OCI-LY3 (cell line): Measurements from ENCODE around the gene LRRC41.

Experiments
- H2AFZ ChIP-seq: fragments of 200-600, 300-600 bp; shearing (Covaris generic); 2 replicates; pipeline ENCODE4 v1.6.0; 2014; ENCODE audit warnings: antibody characterized with exemption, low read depth, low read length
- H3K27ac ChIP-seq: fragments of 200-600, 300-600 bp; sonication (generic); 2 replicates; pipeline ENCODE4 v1.5.1; 2014; ENCODE audit warnings: mild to moderate bottlenecking, low read length, moderate library complexity, mixed read lengths
- H3K27me3 ChIP-seq: fragments of 200-600, 300-600 bp; sonication (generic); 2 replicates; pipeline ENCODE4 v1.6.1; 2014; ENCODE audit warnings: low read depth, low read length, mixed read lengths
- H3K36me3 ChIP-seq: fragments of 200-600, 300-600 bp; sonication (generic); replicated peaks from 2 replicates; pipeline ENCODE3; 2014; ENCODE audit warnings: low read depth, low read length, mixed read lengths
- H3K4me1 ChIP-seq: fragments of 300-600, 200-600 bp; sonication (generic); 2 replicates; pipeline ENCODE4 v1.6.1; 2014; ENCODE audit warnings: low read length, mixed read lengths
- H3K4me2 ChIP-seq: fragments of 200-600, 300-600 bp; sonication (generic); 2 replicates; pipeline ENCODE4 v1.6.1; 2014; ENCODE audit warnings: low read length, mixed read lengths
- H3K4me3 ChIP-seq: fragments of 300-600, 200-600 bp; sonication (generic); 2 replicates; pipeline ENCODE4 v1.5.1; 2014; ENCODE audit warnings: antibody characterized with exemption, mild to moderate bottlenecking, low read length, moderate library complexity
- H3K79me2 ChIP-seq: fragments of 300-600, 200-600 bp; shearing (Covaris generic); 2 replicates; pipeline ENCODE4 v1.6.1; 2014; ENCODE audit warnings: mild to moderate bottlenecking, low read length, mixed read lengths
- H3K9ac ChIP-seq: fragments of 300-600, 200-600 bp; shearing (Covaris generic); 2 replicates; pipeline ENCODE4 v1.6.0; 2014; ENCODE audit warnings: mild to moderate bottlenecking, low read length, moderate library complexity
- H3K9me3 ChIP-seq: fragments of 200-600, 300-600 bp; shearing (Covaris generic); 2 replicates; pipeline ENCODE4 v1.6.1; 2014; ENCODE audit warnings: low read length, mixed read lengths; ENCODE audit not compliant: insufficient read depth
- H4K20me1 ChIP-seq: fragments of 200-600, 300-600 bp; sonication (generic); 2 replicates; pipeline ENCODE4 v1.6.1; 2016; ENCODE audit warnings: low read length, mixed read lengths; ENCODE audit not compliant: insufficient read depth
- CTCF ChIP-seq: fragments of 200-600, 300-600 bp; sonication (generic); IDR thresholded peaks from 2 replicates; pipeline ENCODE4 v1.5.1; 2014; ENCODE audit warnings: antibody characterized with exemption, low read length, low read depth
- EZH2phosphoT487 ChIP-seq: fragments of 200-600 bp; shearing (Covaris generic); IDR thresholded peaks from 2 replicates; pipeline ENCODE4 v1.6.1; 2018; ENCODE audit warnings: antibody characterized with exemption, mixed run types, low read depth

LRRC41 gene

GRCh38 chr1:46298387-46298786 lies 5.0 kb downstream of the LRRC41 start:
- peaks cover 35% of the 10 kb centered on the region for H3K36me3 ChIP-seq
- H4K20me1 ChIP-seq = peaks cover 21% of the 10 kb centered on the region
- H3K4me2 ChIP-seq = no peak overlapping the region
- H3K9me3 ChIP-seq = no peaks in the 10 kb centered on the region
- no peaks in the 10 kb centered on the region for H3K27me3 ChIP-seq
- H3K9ac ChIP-seq = no peak overlapping the region
- peaks cover 9% of the 10 kb centered on the region for H3K4me1 ChIP-seq
- no peak overlapping the region for H2AFZ ChIP-seq
- H3K27ac ChIP-seq = no peak overlapping the region
- H3K79me2 ChIP-seq = peaks cover 57% of the 10 kb centered on the region
- no peak overlapping the region for H3K4me3 ChIP-seq
- no peak for TF ChIP-seq EZH2phosphoT487
- no peak for TF ChIP-seq CTCF

GRCh38 chr1:46295306-46295705 lies 8.1 kb downstream of the LRRC41 start:
- Histone ChIP-seq H3K27ac (no peak overlapping the region), H2AFZ (no peak overlapping the region), H3K9ac (no peak overlapping the region), H3K27me3 (no peaks in the 10 kb centered on the region), H3K36me3 (peaks cover 35% of the 10 kb centered on the region), H4K20me1 (peaks cover 14% of the 10 kb centered on the region), H3K4me2 (no peak overlapping the region), H3K4me3 (no peak overlapping the region), H3K4me1 (no peaks in the 10 kb centered on the region), H3K9me3 (no peaks in the 10 kb centered on the region), H3K79me2 (peaks cover 26% of the 10 kb centered on the region)
- TF ChIP-seq EZH2phosphoT487 (no peak), CTCF (no peak)

GRCh38 chr1:46289976-46290375 lies 13.4 kb downstream of the LRRC41 start:
- Histone ChIP-seq H4K20me1 (no peaks in the 10 kb centered on the region), H2AFZ (no peak overlapping the region), H3K9me3 (no peaks in the 10 kb centered on the region), H3K4me2 (no peak overlapping the region), H3K79me2 (no peaks in the 10 kb centered on the region), H3K4me1 (no peaks in the 10 kb centered on the region), H3K27me3 (no peaks in the 10 kb centered on the region), H3K4me3 (no peak overlapping the region), H3K36me3 (peaks cover 20% of the 10 kb centered on the region), H3K9ac (no peak overlapping the region), H3K27ac (no peak overlapping the region)
- no peak for TF ChIP-seq EZH2phosphoT487
- no peak for TF ChIP-seq CTCF

- no peak overlapping the region for H3K27ac ChIP-seq
- H3K27me3 ChIP-seq = no peaks in the 10 kb centered on the region
- H3K36me3 ChIP-seq = peaks cover 23% of the 10 kb centered on the region
- no peaks in the 10 kb centered on the region for H3K79me2 ChIP-seq
- H4K20me1 ChIP-seq = no peaks in the 10 kb centered on the region
- no peaks in the 10 kb centered on the region for H3K9me3 ChIP-seq
- no peak overlapping the region for H3K4me3 ChIP-seq
- H3K4me2 ChIP-seq = no peak overlapping the region
- TF ChIP-seq EZH2phosphoT487 = no peak
- no peak for TF ChIP-seq CTCF
- H2AFZ ChIP-seq = no peak overlapping the region
- H3K9ac ChIP-seq = no peak overlapping the region
- H3K4me1 ChIP-seq = no peaks in the 10 kb centered on the region
Observed at GRCh38 chr1:46289134-46289494, 14.3 kb downstream of the LRRC41 start.
